Measurements from ENCODE around the gene SLC38A8. TPM values are rescaled to one million over a fixed set of nuclear protein-coding genes. Genes with fewer than 3 reads are reported as not detected.

Gene SLC38A8
- total RNA-seq, 4 donors from 2014 or later, result not detected

DNA sequence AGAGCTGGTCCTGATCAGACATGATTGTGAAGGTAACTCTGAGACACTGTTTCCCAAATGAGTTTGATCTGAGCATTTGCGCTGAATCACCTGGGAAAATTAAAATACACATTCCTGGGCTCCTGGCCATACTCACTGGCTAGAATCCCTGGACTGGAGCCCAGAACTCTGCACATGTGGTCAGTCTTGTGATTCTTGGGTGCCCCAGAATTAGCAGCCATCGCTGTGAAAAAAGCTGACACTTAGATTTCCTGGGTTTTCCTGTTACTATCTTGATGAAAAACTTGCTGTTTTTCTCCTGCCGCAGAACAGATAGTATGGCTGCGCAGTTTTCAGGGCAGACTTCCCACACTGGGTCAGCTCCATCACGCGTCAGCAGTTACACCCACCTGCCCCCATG, 50.0 kb downstream of the SLC38A8 start:
- Histone ChIP-seq H3K27me3 (no peaks in the 10 kb centered on the region), H3K4me3 (no peak overlapping the region), H3K4me1 (no peaks in the 10 kb centered on the region), H3K36me3 (no peaks in the 10 kb centered on the region), H3K9me3 (peaks cover 0 to 6% (median 0%) of the 10 kb centered on the region in 4 donors), H3K27ac (no peak overlapping the region)
- TF ChIP-seq, protein P1, sequence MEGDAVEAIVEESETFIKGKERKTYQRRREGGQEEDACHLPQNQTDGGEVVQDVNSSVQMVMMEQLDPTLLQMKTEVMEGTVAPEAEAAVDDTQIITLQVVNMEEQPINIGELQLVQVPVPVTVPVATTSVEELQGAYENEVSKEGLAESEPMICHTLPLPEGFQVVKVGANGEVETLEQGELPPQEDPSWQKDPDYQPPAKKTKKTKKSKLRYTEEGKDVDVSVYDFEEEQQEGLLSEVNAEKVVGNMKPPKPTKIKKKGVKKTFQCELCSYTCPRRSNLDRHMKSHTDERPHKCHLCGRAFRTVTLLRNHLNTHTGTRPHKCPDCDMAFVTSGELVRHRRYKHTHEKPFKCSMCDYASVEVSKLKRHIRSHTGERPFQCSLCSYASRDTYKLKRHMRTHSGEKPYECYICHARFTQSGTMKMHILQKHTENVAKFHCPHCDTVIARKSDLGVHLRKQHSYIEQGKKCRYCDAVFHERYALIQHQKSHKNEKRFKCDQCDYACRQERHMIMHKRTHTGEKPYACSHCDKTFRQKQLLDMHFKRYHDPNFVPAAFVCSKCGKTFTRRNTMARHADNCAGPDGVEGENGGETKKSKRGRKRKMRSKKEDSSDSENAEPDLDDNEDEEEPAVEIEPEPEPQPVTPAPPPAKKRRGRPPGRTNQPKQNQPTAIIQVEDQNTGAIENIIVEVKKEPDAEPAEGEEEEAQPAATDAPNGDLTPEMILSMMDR (IDR thresholded peaks at IDR 0.05), result no peak
- no peak for TF ChIP-seq POLR2A (IDR thresholded peaks at IDR 0.05)
- no peak for DNase-seq

DNA sequence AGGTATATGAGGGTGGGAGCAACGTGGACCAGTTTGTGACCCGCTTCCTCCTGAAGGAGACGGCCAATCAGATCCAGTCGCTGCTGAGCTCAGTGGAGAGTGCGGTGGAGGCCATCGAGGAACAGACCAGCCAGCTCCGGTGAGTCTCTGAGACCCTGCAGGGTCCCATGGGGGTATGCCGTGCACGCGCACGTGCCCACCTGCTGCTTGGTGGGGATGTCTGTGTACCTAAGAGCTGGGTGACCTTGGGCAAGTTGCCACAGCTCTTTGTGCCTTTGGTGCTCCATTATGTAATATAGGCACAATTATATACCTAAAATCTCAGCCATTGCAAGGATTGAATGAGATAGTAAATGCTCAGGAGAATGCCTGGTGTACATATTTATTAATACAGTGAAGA, 52.1 kb downstream of the SLC38A8 start:
- TF ChIP-seq, protein P1 (IDR thresholded peaks at IDR 0.05), result no peak
- TF ChIP-seq POLR2A (IDR thresholded peaks at IDR 0.05), result no peak
- no peaks in the 10 kb centered on the region for H3K9me3 ChIP-seq
- H3K36me3 ChIP-seq, result no peaks in the 10 kb centered on the region

DNA sequence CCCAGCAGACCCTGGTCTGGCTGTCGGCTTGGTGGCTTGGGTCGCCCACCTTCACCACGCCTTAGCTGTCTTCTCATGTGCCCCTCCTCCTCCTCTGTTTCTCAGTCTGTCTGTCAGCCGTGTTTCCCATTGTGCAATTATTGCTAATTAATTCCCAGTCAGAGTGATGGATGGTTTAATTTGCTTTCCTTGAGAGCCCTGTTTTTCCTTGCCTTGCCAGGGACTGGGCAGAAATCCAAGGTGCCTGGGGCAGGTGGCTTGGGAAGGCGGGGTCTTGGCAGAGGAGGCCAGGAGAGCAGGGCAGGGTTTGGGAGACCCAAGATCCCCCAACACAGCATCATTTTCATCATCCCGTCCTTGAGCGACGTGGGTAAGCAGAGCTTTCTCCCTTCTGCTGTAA, 53.3 kb downstream of the SLC38A8 start:
- no peak for TF ChIP-seq POLR2A (IDR thresholded peaks at IDR 0.05)
- TF ChIP-seq, protein P1 (IDR thresholded peaks at IDR 0.05), result no peak
- Histone ChIP-seq H3K36me3 (no peaks in the 10 kb centered on the region), H3K4me3 (no peak overlapping the region)

More for the DNA sequence above, 52.1 kb downstream of the SLC38A8 start:
- H3K27me3 ChIP-seq, result no peaks in the 10 kb centered on the region
- no peak for DNase-seq
- H3K4me3 ChIP-seq, result no peak overlapping the region
- no peak overlapping the region for H3K27ac ChIP-seq
- H3K4me1 ChIP-seq, result no peaks in the 10 kb centered on the region

DNA sequence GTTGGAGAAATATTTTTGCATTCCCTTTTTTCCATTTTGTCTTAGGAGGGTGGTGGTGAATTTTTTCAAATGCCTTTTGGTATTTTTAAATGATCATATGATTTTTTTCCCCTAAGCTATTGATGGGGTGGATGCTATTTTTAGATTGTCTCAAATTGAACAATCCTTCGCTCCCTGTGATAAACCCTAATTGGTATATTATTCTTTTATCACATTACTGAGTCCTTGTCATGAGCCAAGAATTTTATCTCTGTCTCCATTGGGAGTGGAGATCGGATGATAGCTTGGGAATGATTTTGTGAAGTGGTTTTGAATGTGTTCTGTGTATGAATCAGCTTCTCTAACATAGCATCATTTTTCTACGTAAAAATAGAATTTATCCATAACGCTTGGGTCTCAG, 59.1 kb downstream of the SLC38A8 start:
- Histone ChIP-seq H3K27ac (no peak overlapping the region), H3K27me3 (no peaks in the 10 kb centered on the region), H3K4me3 (no peak overlapping the region), H3K4me1 (no peaks in the 10 kb centered on the region), H3K36me3 (no peaks in the 10 kb centered on the region), H3K9me3 (no peaks in the 10 kb centered on the region)
- DNase-seq, result no peak
- TF ChIP-seq, protein P1 (IDR thresholded peaks at IDR 0.05), result no peak
- TF ChIP-seq POLR2A (IDR thresholded peaks at IDR 0.05), result no peak

More for the DNA sequence above, 53.3 kb downstream of the SLC38A8 start:
- Histone ChIP-seq H3K27ac (no peak overlapping the region), H3K27me3 (no peaks in the 10 kb centered on the region), H3K4me1 (no peaks in the 10 kb centered on the region), H3K9me3 (no peaks in the 10 kb centered on the region)
- DNase-seq, result no peak

DNA sequence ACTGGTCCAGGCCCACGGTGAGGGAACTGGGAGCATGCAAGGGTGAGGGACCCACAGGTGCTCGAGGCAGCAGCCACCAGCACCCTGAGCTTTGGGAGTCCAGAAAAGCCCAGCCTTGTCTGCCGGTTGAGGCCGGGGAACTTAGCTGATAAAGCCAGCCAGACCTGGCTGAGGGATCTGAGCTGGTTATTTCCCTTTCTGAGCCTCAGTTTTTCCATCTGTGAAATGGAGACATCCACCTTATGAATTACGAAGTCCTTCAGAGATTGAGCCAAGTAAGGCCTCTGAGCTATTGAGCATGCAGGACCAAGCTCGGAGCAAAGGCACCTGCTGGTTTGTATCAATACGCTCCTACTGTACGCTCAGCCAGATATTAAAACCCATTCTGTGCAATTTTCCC, 60.8 kb downstream of the SLC38A8 start:
- no peaks in the 10 kb centered on the region for H3K4me1 ChIP-seq
- H3K36me3 ChIP-seq, result no peaks in the 10 kb centered on the region
- H3K4me3 ChIP-seq, result no peak overlapping the region
- H3K27ac ChIP-seq, result no peak overlapping the region
- H3K9me3 ChIP-seq, result no peaks in the 10 kb centered on the region
- TF ChIP-seq, protein P1 (IDR thresholded peaks at IDR 0.05), result no peak
- no peak for TF ChIP-seq POLR2A (IDR thresholded peaks at IDR 0.05)
- DNase-seq, result no peak
- H3K27me3 ChIP-seq, result no peaks in the 10 kb centered on the region

DNA sequence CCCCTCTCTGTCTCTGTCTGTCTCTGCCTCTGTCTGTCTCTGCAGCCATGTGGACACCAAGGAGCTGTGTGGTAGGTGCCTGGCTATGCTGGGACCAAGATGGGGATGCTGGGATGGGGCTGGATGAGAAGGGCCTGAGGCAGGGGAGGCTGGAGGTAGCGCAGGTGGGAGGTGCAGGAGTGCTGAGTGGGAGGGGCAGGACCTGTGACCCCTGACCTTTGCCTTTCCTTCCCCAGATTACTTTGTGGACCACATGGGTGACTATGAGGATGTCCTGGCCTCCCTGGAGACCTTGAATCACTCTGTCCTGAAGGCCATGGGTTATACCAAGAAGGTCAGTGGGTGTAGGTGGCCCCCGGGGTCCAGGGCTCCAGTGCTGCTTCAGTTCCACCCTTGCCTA, 61.8 kb downstream of the SLC38A8 start:
- DNase-seq, result no peak
- Histone ChIP-seq H3K27ac (no peak overlapping the region), H3K4me3 (no peak overlapping the region), H3K9me3 (no peaks in the 10 kb centered on the region), H3K4me1 (no peaks in the 10 kb centered on the region), H3K27me3 (no peaks in the 10 kb centered on the region), H3K36me3 (no peaks in the 10 kb centered on the region)
- no peak for TF ChIP-seq POLR2A (IDR thresholded peaks at IDR 0.05)
- TF ChIP-seq, protein P1 (IDR thresholded peaks at IDR 0.05), result no peak

Data from Peyer's patch (tissue), 4 donors.